ENCODE data around the gene RGS6. TPM values are rescaled to one million over a fixed set of nuclear protein-coding genes. Genes with fewer than 3 reads are reported as not detected.

RGS6 gene
- total and polyA plus RNA-seq, 4 donors = 0.06 to 5.3 (median 0.17) TPM; not detected in 1

- Histone ChIP-seq H3K27me3 (ENCODE audit: control insufficient read depth in 4 of 4, insufficient read depth in 4 of 4, low read length in 3 of 4) (no peaks in the 10 kb centered on the region), H3K36me3 (ENCODE audit: control insufficient read depth in 4 of 4, insufficient read depth in 3 of 4, low read depth in 1 of 4, low read length in 3 of 4) (no peaks in the 10 kb centered on the region), H3K4me1 (ENCODE audit: control insufficient read depth in 4 of 4, insufficient read depth in 4 of 4, low read length in 3 of 4) (no peaks in the 10 kb centered on the region), H3K9me3 (ENCODE audit: control insufficient read depth in 4 of 4, low read length in 3 of 4) (no peaks in the 10 kb centered on the region), H3K4me3 (ENCODE audit: low read depth in 1 of 3, low read length in 3 of 3) (no peak overlapping the region), H3K9ac (ENCODE audit: low read depth in 1 of 2, low read length in 2 of 2) (no peak overlapping the region), H3K27ac (ENCODE audit: low read depth in 1 of 2, low read length in 2 of 2) (no peak overlapping the region)
- DNase-seq (ENCODE audit: low spot score) = no peak
- TF ChIP-seq RAD21 (IDR thresholded peaks at IDR 0.05) (no peak), ATF3 (IDR thresholded peaks at IDR 0.05) (no peak), JUND (IDR thresholded peaks at IDR 0.05) (no peak), EGR1 (IDR thresholded peaks at IDR 0.05; ENCODE audit: low read depth in 2 of 2) (no peak)
Measured at GRCh38 chr14:72008666-72009065, 76.4 kb downstream of the RGS6 start.

GRCh38 chr14:72010474-72010873, 78.2 kb downstream of the RGS6 start:
- peaks cover 0 to 4% (median 0%) of the 10 kb centered on the region in 4 donors for H3K27me3 ChIP-seq (ENCODE audit: control insufficient read depth in 4 of 4, insufficient read depth in 4 of 4, low read length in 3 of 4)
- 70% methylated on average over 3 of the region's 3 CpGs for WGBS
- DNase-seq (ENCODE audit: low spot score) = no peak
- H3K27ac ChIP-seq (ENCODE audit: low read depth in 1 of 2, low read length in 2 of 2) = no peak overlapping the region
- H3K4me3 ChIP-seq (ENCODE audit: low read depth in 1 of 3, low read length in 3 of 3) = no peak overlapping the region
- H3K9me3 ChIP-seq (ENCODE audit: control insufficient read depth in 4 of 4, low read length in 3 of 4) = peaks cover 0 to 3% (median 0%) of the 10 kb centered on the region in 4 donors
- no peak overlapping the region for H3K9ac ChIP-seq (ENCODE audit: low read depth in 1 of 2, low read length in 2 of 2)
- no peaks in the 10 kb centered on the region for H3K36me3 ChIP-seq (ENCODE audit: control insufficient read depth in 4 of 4, insufficient read depth in 3 of 4, low read depth in 1 of 4, low read length in 3 of 4)
- TF ChIP-seq NR2F2 (IDR thresholded peaks at IDR 0.05) (no peak), ZBTB33 (IDR thresholded peaks at IDR 0.05) (no peak), FOXA2 (IDR thresholded peaks at IDR 0.05) (no peak), RAD21 (IDR thresholded peaks at IDR 0.05) (no peak), GABPA (IDR thresholded peaks at IDR 0.05 in 1 of 2, conservative IDR thresholded peaks at IDR 0.05 in 1 of 2) (no peak), EGR1 (IDR thresholded peaks at IDR 0.05; ENCODE audit: low read depth in 2 of 2) (no peak), HNF4G (IDR thresholded peaks at IDR 0.05) (no peak), HNF4A (conservative IDR thresholded peaks at IDR 0.05) (no peak), JUND (IDR thresholded peaks at IDR 0.05) (no peak), CTCF (IDR thresholded peaks at IDR 0.05; ENCODE audit: low read depth, low read length, missing input control) (no peak), YY1 (IDR thresholded peaks at IDR 0.05) (no peak), REST (IDR thresholded peaks at IDR 0.05) (no peak)
- H3K4me1 ChIP-seq (ENCODE audit: control insufficient read depth in 4 of 4, insufficient read depth in 4 of 4, low read length in 3 of 4) = no peaks in the 10 kb centered on the region
